ENCODE measurements around the gene OR8I2.
"Not testable (repeated sequence)": the region's sequence is repeated elsewhere in the genome, so short reads cannot be mapped to it uniquely, and the experiment has no call there.

Gene OR8I2

DNA sequence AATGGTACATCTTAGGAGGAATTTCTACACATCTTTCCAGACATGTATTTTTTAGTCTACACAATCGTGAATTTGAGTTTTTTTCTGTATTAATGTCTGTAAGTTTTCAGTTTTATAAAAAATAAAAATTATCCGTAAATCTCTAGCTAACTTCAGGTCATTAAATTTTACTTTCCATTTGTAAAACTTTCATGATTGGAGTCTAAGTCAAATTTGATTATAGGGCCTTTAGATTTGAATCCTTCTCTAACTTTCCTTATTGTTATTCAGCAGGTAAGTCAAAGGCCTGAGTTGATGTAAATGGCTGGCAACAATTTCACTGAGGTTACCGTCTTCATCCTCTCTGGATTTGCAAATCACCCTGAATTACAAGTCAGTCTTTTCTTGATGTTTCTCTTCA, at the start of gene OR8I2:
TSS of gene OR8I2 (plus strand) at position 301 of the 400 bp plus-strand sequence. CDS start at position 301, 0 bp downstream.
- no peak for DNase-seq
- no peak within 1 kb of the TSS for H3K27ac ChIP-seq
- TF ChIP-seq CTCF (IDR thresholded peaks at IDR 0.05; ENCODE audit: low read depth, low read length, missing control alignments): no peak
- H3K27me3 ChIP-seq (replicated peaks): no peaks in the 10 kb centered on the region
- in situ Hi-C loops (cut with HindIII; ENCODE audit: low pct_ligation_motif_present, low sequenced_read_pairs): no loop called here
- no peaks in the 10 kb centered on the region for H3K36me3 ChIP-seq (replicated peaks)
- no peak within 1 kb of the TSS for H3K4me3 ChIP-seq (ENCODE audit: low read depth, low read length)

DNA sequence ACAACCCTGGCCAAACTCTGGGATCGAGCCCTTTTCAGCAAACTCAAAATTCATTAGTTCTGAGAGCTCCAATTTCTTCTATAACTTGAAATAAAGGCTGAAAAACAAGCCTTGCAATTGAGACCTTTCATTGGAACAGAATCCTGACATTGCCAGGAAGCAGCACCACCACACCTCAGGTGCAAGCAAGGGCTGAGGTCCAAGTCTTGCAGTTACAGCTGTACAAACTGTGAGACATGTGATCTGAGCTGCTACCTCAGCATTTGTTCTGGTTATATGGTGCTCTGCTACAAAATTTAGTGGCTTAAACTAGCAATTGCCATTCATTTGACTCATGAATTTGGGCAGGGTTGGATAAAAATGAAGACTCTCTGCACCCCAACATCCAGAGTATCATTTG, 47.6 kb upstream of the OR8I2 start:
- Histone ChIP-seq H3K36me3 (replicated peaks) (no peaks in the 10 kb centered on the region), H3K27me3 (replicated peaks) (no peaks in the 10 kb centered on the region), H3K27ac (no peak overlapping the region), H3K4me3 (ENCODE audit: low read depth, low read length) (no peak overlapping the region)
- in situ Hi-C loops (cut with HindIII; ENCODE audit: low pct_ligation_motif_present, low sequenced_read_pairs): no loop called here
- DNase-seq: no peak
- no peak for TF ChIP-seq CTCF (IDR thresholded peaks at IDR 0.05; ENCODE audit: low read depth, low read length, missing control alignments)

DNA sequence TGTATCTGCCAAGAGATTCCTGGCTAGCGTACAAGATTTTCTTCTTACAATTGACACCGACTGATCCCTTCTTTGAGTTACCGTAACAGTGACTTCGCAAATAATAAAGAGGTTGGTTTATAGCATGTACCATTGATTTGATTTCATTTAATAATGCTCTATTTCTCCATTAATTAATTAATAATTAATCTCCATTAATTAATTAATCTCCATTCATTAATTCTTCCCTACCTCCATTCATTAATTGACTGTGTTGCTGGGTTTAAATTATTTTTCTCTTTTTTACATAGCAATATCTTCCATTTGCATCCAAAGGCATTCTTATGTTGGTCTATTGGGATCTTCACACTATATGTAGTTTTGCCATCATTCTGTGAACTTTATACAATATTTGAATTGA, 44.6 kb upstream of the OR8I2 start:
- no peak for TF ChIP-seq CTCF (IDR thresholded peaks at IDR 0.05; ENCODE audit: low read depth, low read length, missing control alignments)
- Histone ChIP-seq H3K4me3 (ENCODE audit: low read depth, low read length) (no peak overlapping the region), H3K36me3 (replicated peaks) (no peaks in the 10 kb centered on the region), H3K27ac (no peak overlapping the region), H3K27me3 (replicated peaks) (no peaks in the 10 kb centered on the region)
- no peak for DNase-seq
- in situ Hi-C loops (cut with HindIII; ENCODE audit: low pct_ligation_motif_present, low sequenced_read_pairs): no loop called here

DNA sequence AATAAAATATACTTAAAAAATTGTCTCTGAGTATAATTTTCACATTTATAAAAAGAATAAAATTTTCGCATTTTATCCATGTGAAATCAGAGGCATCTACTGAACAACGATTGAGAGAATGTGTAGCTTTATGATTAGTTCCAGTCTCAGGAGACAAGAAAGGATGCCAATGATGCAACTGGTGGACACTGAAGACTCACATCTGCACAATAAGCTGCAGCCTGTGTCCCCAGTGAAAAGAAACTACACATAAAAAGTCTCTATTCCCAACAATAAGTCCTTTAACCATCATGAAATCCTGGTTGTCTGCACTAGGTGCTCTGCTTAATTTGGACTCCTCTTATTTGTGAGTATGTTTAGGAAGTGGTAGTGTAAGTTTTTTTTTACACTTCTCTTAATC, 43.6 kb upstream of the OR8I2 start:
- Histone ChIP-seq H3K4me3 (ENCODE audit: low read depth, low read length) (no peak overlapping the region), H3K36me3 (replicated peaks) (no peaks in the 10 kb centered on the region), H3K27me3 (replicated peaks) (no peaks in the 10 kb centered on the region), H3K27ac (no peak overlapping the region)
- DNase-seq: no peak
- TF ChIP-seq CTCF (IDR thresholded peaks at IDR 0.05; ENCODE audit: low read depth, low read length, missing control alignments): no peak
- in situ Hi-C loops (cut with HindIII; ENCODE audit: low pct_ligation_motif_present, low sequenced_read_pairs): no loop called here

- H3K27ac ChIP-seq; H3K4me3 ChIP-seq (ENCODE audit: low read depth, low read length); in situ Hi-C loops (cut with HindIII; ENCODE audit: low pct_ligation_motif_present, low sequenced_read_pairs); DNase-seq; H3K36me3 ChIP-seq (replicated peaks); H3K27me3 ChIP-seq (replicated peaks): not testable (repeated sequence)
Measured at GRCh38 chr11:56056366-56056765, 36.7 kb upstream of the OR8I2 start.

GRCh38 chr11:56057661-56058237, 35.4 kb upstream of the OR8I2 start:
- in situ Hi-C loops (cut with HindIII; ENCODE audit: low pct_ligation_motif_present, low sequenced_read_pairs); H3K27me3 ChIP-seq (replicated peaks); DNase-seq; H3K27ac ChIP-seq; H3K4me3 ChIP-seq (ENCODE audit: low read depth, low read length); H3K36me3 ChIP-seq (replicated peaks): not testable (repeated sequence)

DNA sequence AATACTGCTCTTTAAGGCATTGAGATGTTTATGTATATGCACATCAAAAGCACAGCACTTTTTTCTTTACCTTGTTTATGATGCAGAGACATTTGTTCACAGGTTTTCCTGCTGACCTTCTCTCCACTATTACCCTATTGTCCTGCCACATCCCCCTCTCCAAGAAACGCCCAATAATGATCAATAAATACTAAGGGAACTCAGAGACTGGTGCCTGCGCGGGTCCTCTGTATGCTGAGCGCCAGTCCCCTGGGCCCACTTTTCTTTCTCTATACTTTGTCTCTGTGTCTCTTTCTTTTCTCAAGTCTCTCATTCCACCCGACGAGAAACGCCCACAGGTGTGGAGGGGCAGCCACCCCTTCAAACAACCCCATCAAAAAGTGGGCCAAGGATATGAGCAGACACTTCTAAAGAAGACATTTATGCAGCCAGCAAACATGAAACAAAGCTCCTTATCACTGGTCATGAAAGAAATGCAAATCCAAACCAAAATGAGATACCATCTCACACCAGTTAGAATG, 34.8 kb upstream of the OR8I2 start:
- H3K27me3 ChIP-seq (replicated peaks); H3K36me3 ChIP-seq (replicated peaks); H3K27ac ChIP-seq; H3K4me3 ChIP-seq (ENCODE audit: low read depth, low read length); DNase-seq; in situ Hi-C loops (cut with HindIII; ENCODE audit: low pct_ligation_motif_present, low sequenced_read_pairs): not testable (repeated sequence)

Data from brain microvascular endothelial cell (primary cell).